T-cell (primary cell): ENCODE measurements around the gene PARD3B. TPM values are rescaled to one million over a fixed set of nuclear protein-coding genes. Genes with fewer than 3 reads are reported as not detected.
"Not testable (repeated sequence)": the region's sequence is repeated elsewhere in the genome, so short reads cannot be mapped to it uniquely, and the experiment has no call there.

Experiments used
- ATAC-seq, 4 experiments: fragments of 200-7000 bp in 3 of 4; fragments of 150-1000 bp in 1 of 4; cut with Tn5 transposase; replicated peaks in 1 of 4; 1 replicate in 3 of 4; 2 replicates in 1 of 4; pipeline ENCODE4 v1.10.0; 2021; ENCODE audit warnings: moderate library complexity in 3 of 4, mild to moderate bottlenecking in 2 of 4, moderate number of reproducible peaks in 1 of 4
- CTCF ChIA-PET, 2 donors: fragments of 300-600 bp; sonication (Branson Sonifier 250); formaldehyde crosslinking; loops; one replicate each; lab custom pipeline; 2022; ENCODE audit warnings: antibody characterized with exemption in 2 of 2; lab: Charles Lee
- POLR2A ChIA-PET, 2 donors: fragments of 300-600 bp; sonication (Branson Sonifier 250); formaldehyde crosslinking; loops; one replicate each; lab custom pipeline; 2022; ENCODE audit warnings: antibody characterized with exemption in 2 of 2; lab: Charles Lee
- DNase-seq, 35 experiments: peaks; one replicate each; pipeline versions ENCODE4 v3.0.0 to v3.0.0-alpha.2; 2013 to 2023
- H3K27ac ChIP-seq: one replicate; pipeline ENCODE4 v1.5.1; 2013; ENCODE audit warnings: low read length
- H3K27me3 ChIP-seq, 2 experiments: replicated peaks in 1 of 2; 1 replicate in 1 of 2; 2 replicates in 1 of 2; pipeline versions ENCODE4 v1.6.1 to v1.7.0; 2013; ENCODE audit warnings: low read length in 1 of 2, mixed read lengths in 1 of 2; ENCODE audit not compliant: control insufficient read depth in 2 of 2, insufficient read depth in 2 of 2; ENCODE audit errors: extremely low read depth in 1 of 2
- H3K36me3 ChIP-seq, 2 donors: 1 replicate in 1 of 2; 2 replicates in 1 of 2; pipeline versions ENCODE4 v1.6.1 to v1.7.0; 2013; ENCODE audit warnings: low read length in 1 of 2; ENCODE audit not compliant: control insufficient read depth in 2 of 2, insufficient read depth in 1 of 2; ENCODE audit errors: extremely low read depth in 1 of 2
- H3K4me1 ChIP-seq, 2 experiments: 1 replicate in 1 of 2; 2 replicates in 1 of 2; pipeline versions ENCODE4 v1.6.1 to v1.7.0; 2013; ENCODE audit warnings: low read length in 2 of 2, mixed read lengths in 1 of 2; ENCODE audit not compliant: insufficient read depth in 2 of 2, control insufficient read depth in 1 of 2; ENCODE audit errors: extremely low read depth in 1 of 2
- H3K4me3 ChIP-seq, 2 donors: 1 replicate in 1 of 2; 2 replicates in 1 of 2; pipeline versions ENCODE4 v1.5.1 to v1.7.0; 2013; ENCODE audit warnings: mild to moderate bottlenecking in 2 of 2, low read length in 1 of 2, moderate library complexity in 1 of 2; ENCODE audit not compliant: control insufficient read depth in 1 of 2; ENCODE audit errors: extremely low read depth in 1 of 2
- H3K9me3 ChIP-seq: 2 replicates; pipeline ENCODE4 v1.7.0; 2013
- H3K27ac Mint-ChIP-seq, 2 donors: one replicate each; pipeline ENCODE4 v1.8.0; 2020 to 2021; ENCODE audit warnings: mild to moderate bottlenecking in 2 of 2, mixed read lengths in 2 of 2
- H3K27me3 Mint-ChIP-seq, 2 donors: one replicate each; pipeline ENCODE4 v1.8.0; 2021 to 2022; ENCODE audit warnings: mixed read lengths in 2 of 2
- H3K36me3 Mint-ChIP-seq: one replicate; pipeline ENCODE4 v1.8.0; 2021; ENCODE audit warnings: mixed read lengths
- H3K4me1 Mint-ChIP-seq, 3 donors: one replicate each; pipeline ENCODE4 v1.8.0; 2020 to 2022; ENCODE audit warnings: mixed read lengths in 3 of 3, mild to moderate bottlenecking in 1 of 3
- H3K4me3 Mint-ChIP-seq, 3 donors: one replicate each; pipeline ENCODE4 v1.8.0; 2020 to 2022; ENCODE audit warnings: mild to moderate bottlenecking in 3 of 3, mixed read lengths in 3 of 3, moderate library complexity in 3 of 3
- H3K9me3 Mint-ChIP-seq, 3 donors: one replicate each; pipeline ENCODE4 v1.8.0; 2020 to 2022; ENCODE audit warnings: mixed read lengths in 3 of 3
- WGBS: methylation state at CpG from one replicate; pipeline ENCODE4 v1.1.5; 2013; ENCODE audit warnings: missing lambda C conversion rate; ENCODE audit not compliant: insufficient coverage; 5-methylcytosine and 5-hydroxymethylcytosine counted together
- total RNA-seq, 35 experiments: library from RNA in 6 of 35; stranded (reverse) in 6 of 35; fragments of 120-200 nt in 1 of 35; gene quantifications; one replicate each; pipeline versions ENCODE4 v1.2.1 to v1.2.4 and lab custom pipeline; 2013 to 2026

PARD3B gene
- total RNA-seq, 5 donors from 2014 or later (not counting 1 experiment from before 2014, with no cell fraction given), result 0.75 to 2.0 (median 1.6) TPM

- ChIA-PET POLR2A (no interaction called here), CTCF (no interaction called here)
- WGBS, result no CpG with 5 or more reads among the region's 2 CpGs
- Mint-ChIP-seq H3K4me3 (no peak overlapping the region), H3K9me3 (no peaks in the 10 kb centered on the region), H3K36me3 (no peaks in the 10 kb centered on the region), H3K4me1 (no peaks in the 10 kb centered on the region), H3K27me3 (no peaks in the 10 kb centered on the region), H3K27ac (no peak overlapping the region)
- H3K27me3 ChIP-seq, result no peaks in the 10 kb centered on the region
- DNase-seq, result no peak
- no peak overlapping the region for H3K27ac ChIP-seq
- H3K36me3 ChIP-seq, result no peaks in the 10 kb centered on the region
- H3K4me3 ChIP-seq, result no peak overlapping the region
- no peaks in the 10 kb centered on the region for H3K9me3 ChIP-seq
- H3K4me1 ChIP-seq, result no peaks in the 10 kb centered on the region
- ATAC-seq, result no peak
Observed at GRCh38 chr2:205210494-205210893, 665.2 kb downstream of the PARD3B start.

DNA sequence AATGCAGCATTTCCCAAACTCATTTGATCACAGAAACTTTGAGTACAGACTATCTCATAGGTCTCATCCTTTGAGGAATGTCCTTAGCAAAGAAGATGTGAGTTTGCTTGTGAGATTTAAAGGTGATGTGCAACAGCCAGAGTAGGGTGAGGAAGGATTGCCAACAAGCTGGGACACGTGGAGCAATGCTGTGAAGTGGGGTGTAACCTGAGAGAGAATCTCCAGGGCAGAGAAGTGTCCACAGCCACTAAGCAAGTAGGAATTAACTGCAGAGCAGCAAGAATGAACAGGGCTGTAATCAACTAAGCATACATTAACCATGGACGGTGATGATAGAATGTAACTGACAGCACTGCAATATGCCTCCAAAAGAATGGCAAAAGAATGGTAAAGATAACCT lies 667.1 kb downstream of the PARD3B start:
- Histone ChIP-seq H3K9me3 (no peaks in the 10 kb centered on the region), H3K4me3 (no peak overlapping the region), H3K27me3 (no peaks in the 10 kb centered on the region), H3K36me3 (no peaks in the 10 kb centered on the region), H3K4me1 (no peaks in the 10 kb centered on the region), H3K27ac (no peak overlapping the region)
- POLR2A ChIA-PET, result interaction anchor here in 1 of 2 donors (0.5 kb wide), 1 partner anchor 64 kb away, joined by 3 read pairs; no protein-coding TSS in a partner anchor
- H3K9me3 Mint-ChIP-seq, result no peaks in the 10 kb centered on the region
- no peaks in the 10 kb centered on the region for H3K27me3 Mint-ChIP-seq
- no peaks in the 10 kb centered on the region for H3K36me3 Mint-ChIP-seq
- H3K4me3 Mint-ChIP-seq, result no peak overlapping the region
- CTCF ChIA-PET, result no interaction called here
- DNase-seq, result no peak
- H3K4me1 Mint-ChIP-seq, result no peaks in the 10 kb centered on the region
- no peak overlapping the region for H3K27ac Mint-ChIP-seq
- ATAC-seq, result no peak
- WGBS, result 43% methylated on average over 1 of the region's 2 CpGs

- no peak for ATAC-seq
- H3K36me3 Mint-ChIP-seq, result no peaks in the 10 kb centered on the region
- no peak overlapping the region for H3K4me3 ChIP-seq
- H3K4me1 ChIP-seq, result no peaks in the 10 kb centered on the region
- H3K36me3 ChIP-seq, result no peaks in the 10 kb centered on the region
- H3K4me3 Mint-ChIP-seq, result no peak overlapping the region
- ChIA-PET POLR2A (no interaction called here), CTCF (no interaction called here)
- WGBS, result 20% methylated on average over 1 of the region's 5 CpGs
- H3K4me1 Mint-ChIP-seq, result no peaks in the 10 kb centered on the region
- H3K27ac ChIP-seq, result no peak overlapping the region
- no peaks in the 10 kb centered on the region for H3K9me3 Mint-ChIP-seq
- H3K27me3 Mint-ChIP-seq, result no peaks in the 10 kb centered on the region
- H3K9me3 ChIP-seq, result no peaks in the 10 kb centered on the region
- no peaks in the 10 kb centered on the region for H3K27me3 ChIP-seq
- no peak for DNase-seq
- no peak overlapping the region for H3K27ac Mint-ChIP-seq
Observed at GRCh38 chr2:205216092-205216491, 670.8 kb downstream of the PARD3B start.

DNA sequence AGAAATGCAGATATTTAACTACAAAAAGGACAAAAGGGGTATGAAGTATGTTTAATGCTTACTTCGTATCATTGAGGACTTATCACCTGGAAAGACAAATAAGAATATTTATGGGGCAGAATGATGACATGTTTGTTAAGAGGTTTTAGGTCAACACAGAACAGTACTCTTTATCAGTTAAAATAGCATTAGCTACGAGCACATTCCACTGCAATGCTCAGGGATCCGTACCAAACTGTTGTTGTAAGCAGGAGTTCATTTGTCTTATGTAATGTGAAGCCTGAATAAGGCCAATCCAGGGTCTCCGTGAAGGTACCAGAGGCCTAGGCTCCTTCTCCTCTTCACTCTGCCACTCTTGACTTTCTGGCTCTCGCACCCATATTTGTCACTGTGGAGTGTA lies 671.3 kb downstream of the PARD3B start:
- no peak overlapping the region for H3K27ac Mint-ChIP-seq
- no peaks in the 10 kb centered on the region for H3K27me3 ChIP-seq
- no peaks in the 10 kb centered on the region for H3K9me3 ChIP-seq
- H3K4me3 Mint-ChIP-seq, result no peak overlapping the region
- no peaks in the 10 kb centered on the region for H3K9me3 Mint-ChIP-seq
- H3K4me3 ChIP-seq, result no peak overlapping the region
- no peaks in the 10 kb centered on the region for H3K4me1 ChIP-seq
- H3K27ac ChIP-seq, result no peak overlapping the region
- no peaks in the 10 kb centered on the region for H3K36me3 ChIP-seq
- 80% methylated on average over 1 of the region's 5 CpGs for WGBS
- H3K27me3 Mint-ChIP-seq, result no peaks in the 10 kb centered on the region
- ATAC-seq (no peak), DNase-seq (no peak)
- no peaks in the 10 kb centered on the region for H3K36me3 Mint-ChIP-seq
- H3K4me1 Mint-ChIP-seq, result no peaks in the 10 kb centered on the region
- ChIA-PET POLR2A (no interaction called here), CTCF (no interaction called here)

GRCh38 chr2:205217004-205217403 lies 671.7 kb downstream of the PARD3B start:
- no CpG with 5 or more reads among the region's 1 CpG for WGBS
- Mint-ChIP-seq H3K36me3 (no peaks in the 10 kb centered on the region), H3K27ac (no peak overlapping the region), H3K9me3 (no peaks in the 10 kb centered on the region), H3K4me3 (no peak overlapping the region), H3K27me3 (no peaks in the 10 kb centered on the region), H3K4me1 (no peaks in the 10 kb centered on the region)
- Histone ChIP-seq H3K36me3 (no peaks in the 10 kb centered on the region), H3K9me3 (no peaks in the 10 kb centered on the region), H3K4me1 (no peaks in the 10 kb centered on the region), H3K27ac (no peak overlapping the region), H3K4me3 (no peak overlapping the region), H3K27me3 (no peaks in the 10 kb centered on the region)
- ATAC-seq, result no peak
- no peak for DNase-seq
- POLR2A ChIA-PET, result no interaction called here
- CTCF ChIA-PET, result no interaction called here

DNA sequence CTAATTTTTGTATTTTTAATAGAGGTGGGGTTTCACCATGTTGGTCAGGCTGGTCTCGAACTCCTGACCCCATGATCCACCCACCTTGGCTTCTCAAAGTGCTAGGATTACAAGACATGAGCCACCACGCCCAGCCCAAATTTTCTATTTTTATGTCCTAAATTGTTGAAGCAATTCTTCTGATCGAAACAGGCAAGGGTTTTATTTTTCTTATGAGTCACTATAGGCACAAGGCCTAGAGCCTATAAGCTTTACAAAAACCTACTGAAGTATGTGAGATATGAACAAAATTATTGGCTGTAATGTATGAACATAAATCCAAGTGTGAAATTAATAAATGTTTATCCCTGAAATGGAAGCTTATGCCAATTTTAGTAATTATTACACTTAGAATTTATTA lies 672.8 kb downstream of the PARD3B start:
- Mint-ChIP-seq H3K27ac (no peak overlapping the region), H3K4me3 (no peak overlapping the region), H3K4me1 (no peaks in the 10 kb centered on the region), H3K27me3 (no peaks in the 10 kb centered on the region), H3K36me3 (no peaks in the 10 kb centered on the region), H3K9me3 (no peaks in the 10 kb centered on the region)
- Histone ChIP-seq H3K36me3 (no peaks in the 10 kb centered on the region), H3K27me3 (no peaks in the 10 kb centered on the region), H3K9me3 (no peaks in the 10 kb centered on the region), H3K4me3 (no peak overlapping the region), H3K27ac (no peak overlapping the region), H3K4me1 (no peaks in the 10 kb centered on the region)
- no peak for DNase-seq
- POLR2A ChIA-PET, result no interaction called here
- no peak for ATAC-seq
- CTCF ChIA-PET, result interaction anchor here in 1 of 2 donors (0.6 kb wide), 1 partner anchor 26 kb away, joined by 3 read pairs; no protein-coding TSS in a partner anchor
- no CpG with 5 or more reads among the region's 3 CpGs for WGBS

DNA sequence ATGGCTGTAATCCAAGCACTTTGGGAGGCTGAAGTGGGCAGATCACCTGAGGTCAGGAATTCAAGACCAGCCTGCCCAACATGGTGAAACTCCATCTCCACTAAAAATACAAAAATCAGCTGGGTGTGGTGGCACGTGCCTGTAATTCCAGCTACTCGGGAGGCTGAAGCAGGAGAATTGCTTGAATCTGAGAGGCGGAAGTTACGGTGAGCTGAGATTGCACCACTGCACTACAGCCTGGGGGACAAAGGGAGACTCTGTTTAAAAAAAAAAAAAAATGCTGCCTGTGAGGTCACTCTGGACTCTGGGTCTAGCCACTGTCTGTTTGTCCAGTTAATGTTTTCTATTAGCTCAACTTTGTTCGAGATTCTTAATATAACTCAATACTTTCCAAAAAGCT lies 673.5 kb downstream of the PARD3B start:
- H3K9me3 ChIP-seq, H3K27me3 ChIP-seq, H3K4me3 Mint-ChIP-seq, H3K4me1 ChIP-seq, DNase-seq, H3K27ac ChIP-seq, H3K27ac Mint-ChIP-seq, H3K4me3 ChIP-seq, H3K36me3 ChIP-seq, H3K27me3 Mint-ChIP-seq, ATAC-seq, H3K9me3 Mint-ChIP-seq, CTCF ChIA-PET, H3K36me3 Mint-ChIP-seq, H3K4me1 Mint-ChIP-seq: not testable (repeated sequence)
- WGBS, result 89% methylated on average over 4 of the region's 5 CpGs
- POLR2A ChIA-PET, result interaction anchor here in 1 of 2 donors (0.6 kb wide), 1 partner anchor 32 kb away, joined by 3 read pairs; no protein-coding TSS in a partner anchor
